Caco-2 (cell line): ENCODE data around the gene MS4A12. TPM values are rescaled to one million over a fixed set of nuclear protein-coding genes. Genes with fewer than 3 reads are reported as not detected.

Source experiments
- BruUV-seq: library from RNA; stranded (reverse); fragments of 400-500 nt; replicated peaks from 2 replicates; lab custom pipeline; 2021; lab: Mats Ljungman, UMichigan
- CTCF ChIA-PET: fragments of 300-600 bp; sonication (Branson Sonifier 250); formaldehyde crosslinking; loops from one replicate; lab custom pipeline; 2022; ENCODE audit warnings: antibody characterized with exemption; lab: Charles Lee
- POLR2A ChIA-PET: fragments of 300-600 bp; sonication (Branson Sonifier 250); formaldehyde crosslinking; loops from one replicate; lab custom pipeline; 2022; ENCODE audit warnings: antibody characterized with exemption; lab: Charles Lee
- DNase-seq, 2 experiments: peaks; one replicate each; pipeline versions ENCODE4 v3.0.0 to v3.0.0-alpha.2; 2020 to 2022
- H3K27me3 ChIP-seq: replicated peaks from 2 replicates; pipeline ENCODE4 v1.6.0; 2011; ENCODE audit warnings: low read length; ENCODE audit not compliant: control insufficient read depth, insufficient read depth
- H3K36me3 ChIP-seq: 2 replicates; pipeline ENCODE4 v1.5.1; 2011; ENCODE audit warnings: low read length; ENCODE audit not compliant: control insufficient read depth, insufficient read depth
- H3K4me1 ChIP-seq: fragments of 250-450 bp; sonication (Bioruptor Pico); 2 replicates; pipeline ENCODE4 v1.5.1; 2020; ENCODE audit warnings: mild to moderate bottlenecking
- H3K4me3 ChIP-seq: 2 replicates; pipeline ENCODE4 v1.5.1; 2011; ENCODE audit warnings: low read depth, mild to moderate bottlenecking, control low read depth, low read length
- H3K9me3 ChIP-seq: fragments of 250-450 bp; sonication (Bioruptor Pico); 2 replicates; pipeline ENCODE4 v1.5.1; 2020; ENCODE audit warnings: mild to moderate bottlenecking, moderate library complexity
- H3K27ac Mint-ChIP-seq: one replicate; pipeline ENCODE4 v1.8.0; 2022; ENCODE audit warnings: mixed read lengths; ENCODE audit not compliant: unreplicated experiment
- H3K27me3 Mint-ChIP-seq: one replicate; pipeline ENCODE4 v1.8.0; 2022; ENCODE audit warnings: mixed read lengths; ENCODE audit not compliant: insufficient read depth, unreplicated experiment
- H3K36me3 Mint-ChIP-seq: one replicate; pipeline ENCODE4 v1.8.0; 2022; ENCODE audit warnings: mild to moderate bottlenecking, mixed read lengths; ENCODE audit not compliant: insufficient read depth, unreplicated experiment
- H3K4me1 Mint-ChIP-seq: one replicate; pipeline ENCODE4 v1.8.0; 2022; ENCODE audit warnings: low read depth, mixed read lengths; ENCODE audit not compliant: unreplicated experiment
- H3K4me3 Mint-ChIP-seq: one replicate; pipeline ENCODE4 v1.8.0; 2022; ENCODE audit warnings: mild to moderate bottlenecking, moderate library complexity, mixed read lengths; ENCODE audit not compliant: unreplicated experiment
- H3K9me3 Mint-ChIP-seq: one replicate; pipeline ENCODE4 v1.8.0; 2022; ENCODE audit warnings: mixed read lengths; ENCODE audit not compliant: unreplicated experiment
- CTCF ChIP-seq, 2 experiments: fragments of 200-600 bp in 1 of 2; IDR thresholded peaks; 1 replicate in 1 of 2; 2 replicates in 1 of 2; pipeline versions ENCODE4 v1.5.1 to v1.8.0; 2011 to 2022; ENCODE audit warnings: antibody characterized with exemption in 1 of 2, control low read depth in 1 of 2, inconsistent platforms in 1 of 2, low read depth in 1 of 2, low read length in 1 of 2, mild to moderate bottlenecking in 1 of 2, moderate library complexity in 1 of 2; ENCODE audit not compliant: insufficient read depth in 1 of 2, severe bottlenecking in 1 of 2, unreplicated experiment in 1 of 2
- intact Hi-C: fragments of 100-400 bp; cut with micrococcal nuclease; formaldehyde crosslinking; loops from one replicate; pipeline ENCODE4 v1.10.0; 2022; ENCODE audit not compliant: unreplicated experiment
- total RNA-seq: library from RNA; stranded (reverse); gene quantifications from 2 replicates; pipeline ENCODE4 v1.2.3, GENCODE V29; 2022

The MS4A12 gene
- total RNA-seq, 1 experiment from 2014 or later, result not detected

DNA sequence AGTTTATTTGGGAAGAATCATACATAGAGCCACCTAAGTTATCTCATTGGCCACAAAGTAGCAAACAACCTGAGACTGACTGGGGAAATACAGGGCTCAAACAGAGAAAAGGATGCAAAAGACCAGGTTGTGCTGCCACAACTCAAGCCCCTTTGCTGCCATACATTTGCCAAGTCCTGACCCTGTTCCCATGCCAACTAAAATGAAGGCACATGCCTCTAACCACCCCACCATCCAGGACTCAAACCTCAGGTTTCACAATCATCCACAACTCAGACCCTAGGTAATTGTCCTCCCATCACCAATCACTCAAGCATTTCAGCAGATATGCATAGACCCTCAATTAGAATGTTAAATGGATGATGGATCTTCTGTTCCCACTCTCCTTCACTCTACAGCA is 38.4 kb upstream of the MS4A12 start:
- Mint-ChIP-seq H3K36me3 (no peaks in the 10 kb centered on the region), H3K9me3 (no peaks in the 10 kb centered on the region), H3K4me1 (no peaks in the 10 kb centered on the region), H3K27me3 (peaks cover 8% of the 10 kb centered on the region), H3K4me3 (no peak overlapping the region), H3K27ac (no peak overlapping the region)
- Histone ChIP-seq H3K4me1 (no peaks in the 10 kb centered on the region), H3K27me3 (no peaks in the 10 kb centered on the region), H3K9me3 (no peaks in the 10 kb centered on the region), H3K36me3 (no peaks in the 10 kb centered on the region), H3K4me3 (no peak overlapping the region)
- intact Hi-C loops, result no loop called here
- DNase-seq, result no peak
- ChIA-PET POLR2A (no interaction called here), CTCF (no interaction called here)
- no TSS peak for BruUV-seq
- TF ChIP-seq CTCF (IDR thresholded peaks at IDR 0.05; ENCODE audit: insufficient read depth in 1 of 2, low read depth in 1 of 2, low read length in 1 of 2, severe bottlenecking in 1 of 2, unreplicated experiment in 1 of 2), result no peak

GRCh38 chr11:60455531-60456042 is 37.0 kb upstream of the MS4A12 start, which contains the start of gene MS4A1:
TSS of gene MS4A1 (plus strand) at chr11:60455847. CDS start at chr11:60462375, 6,528 bp downstream.
- Histone ChIP-seq H3K4me3 (no peak within 1 kb of the TSS), H3K4me1 (no peaks in the 10 kb centered on the region), H3K36me3 (no peaks in the 10 kb centered on the region), H3K9me3 (no peaks in the 10 kb centered on the region), H3K27me3 (no peaks in the 10 kb centered on the region)
- Mint-ChIP-seq H3K9me3 (no peaks in the 10 kb centered on the region), H3K4me1 (no peaks in the 10 kb centered on the region), H3K36me3 (no peaks in the 10 kb centered on the region), H3K27me3 (peaks cover 10% of the 10 kb centered on the region), H3K27ac (no peak within 1 kb of the TSS), H3K4me3 (no peak within 1 kb of the TSS)
- TF ChIP-seq CTCF (IDR thresholded peaks at IDR 0.05; ENCODE audit: insufficient read depth in 1 of 2, low read depth in 1 of 2, low read length in 1 of 2, severe bottlenecking in 1 of 2, unreplicated experiment in 1 of 2), result no peak
- CTCF ChIA-PET, result no interaction called here
- BruUV-seq, result no TSS peak
- no peak for DNase-seq
- POLR2A ChIA-PET, result no interaction called here
- intact Hi-C loops, result no loop called here

DNA sequence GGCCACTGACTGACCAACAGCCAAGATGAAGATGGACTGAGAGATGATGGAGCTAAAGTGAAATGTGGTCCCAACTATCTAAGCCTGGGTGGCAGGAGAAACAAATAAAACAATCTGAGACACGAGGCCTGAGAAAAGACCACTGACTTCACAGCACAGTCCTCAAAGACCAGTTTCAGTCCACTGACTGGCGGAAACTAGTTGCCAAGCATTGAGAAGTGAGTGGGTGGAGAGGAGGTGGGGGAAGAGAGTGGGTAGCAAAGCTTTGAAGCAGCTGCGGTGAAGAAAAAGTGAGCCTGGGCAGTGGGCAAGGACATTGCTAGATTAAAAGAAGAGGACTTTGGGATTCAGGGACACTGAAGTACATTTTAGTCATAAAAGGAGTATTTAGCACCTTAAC is 35.0 kb upstream of the MS4A12 start:
- ChIA-PET POLR2A (no interaction called here), CTCF (no interaction called here)
- Mint-ChIP-seq H3K9me3 (no peaks in the 10 kb centered on the region), H3K4me3 (no peak overlapping the region), H3K27me3 (peaks cover 10% of the 10 kb centered on the region), H3K4me1 (no peaks in the 10 kb centered on the region), H3K27ac (no peak overlapping the region), H3K36me3 (no peaks in the 10 kb centered on the region)
- no peak overlapping the region for H3K4me3 ChIP-seq
- H3K27me3 ChIP-seq, result no peaks in the 10 kb centered on the region
- H3K9me3 ChIP-seq, result no peaks in the 10 kb centered on the region
- TF ChIP-seq CTCF (IDR thresholded peaks at IDR 0.05; ENCODE audit: insufficient read depth in 1 of 2, low read depth in 1 of 2, low read length in 1 of 2, severe bottlenecking in 1 of 2, unreplicated experiment in 1 of 2), result no peak
- H3K4me1 ChIP-seq, result no peaks in the 10 kb centered on the region
- no peak for DNase-seq
- H3K36me3 ChIP-seq, result no peaks in the 10 kb centered on the region
- intact Hi-C loops, result no loop called here
- no TSS peak for BruUV-seq
